Measurements from ENCODE around the gene CBLC. TPM values are rescaled to one million over a fixed set of nuclear protein-coding genes. Genes with fewer than 3 reads are reported as not detected.

Gene CBLC
- total and polyA plus RNA-seq, 2 of the 4 experiments (the other 2 are of a cell fraction): not detected

GRCh38 chr19:44817725-44818465 lies 40.2 kb downstream of the CBLC start:
- intact Hi-C loops (cut with micrococcal nuclease) (no loop called here), dilution Hi-C loops (cut with HindIII; ENCODE audit: low sequenced_read_pairs, unreplicated experiment) (no loop called here), in situ Hi-C loops (cut with MboI; ENCODE audit: low sequenced_read_pairs) (no loop called here)
- H3K23ac ChIP-seq (ENCODE audit: low read depth, low read length): no peak overlapping the region
- H4K5ac ChIP-seq (ENCODE audit: low read depth, low read length): no peak overlapping the region
- no peaks in the 10 kb centered on the region for H3K79me1 ChIP-seq (ENCODE audit: low read depth in 1 of 2, low read length in 2 of 2)
- H2AK5ac ChIP-seq (ENCODE audit: low read depth, low read length): no peak overlapping the region
- no peaks in the 10 kb centered on the region for H3K4me1 ChIP-seq (ENCODE audit: control insufficient read depth, insufficient read depth, low read length)
- no peak overlapping the region for H4K8ac ChIP-seq (ENCODE audit: low read depth in 2 of 2, low read length in 2 of 2)
- no peaks in the 10 kb centered on the region for H3K9me3 ChIP-seq (ENCODE audit: control insufficient read depth, insufficient read depth, low read length)
- POLR2A ChIA-PET (ENCODE audit: unreplicated experiment): no interaction called here
- no peak overlapping the region for H3K9ac ChIP-seq (ENCODE audit: low read depth, low read length)
- H3K9me1 ChIP-seq (ENCODE audit: insufficient read depth, low read length): no peaks in the 10 kb centered on the region
- no CpG with 5 or more reads among the region's 8 CpGs for WGBS, 2 experiments (ENCODE audit: extremely low coverage in 2 of 2, insufficient read length in 1 of 2)
- H2AK9ac ChIP-seq (replicated peaks; ENCODE audit: low read depth, low read length, poor library complexity): no peak overlapping the region
- H3K27me3 ChIP-seq (ENCODE audit: control insufficient read depth, insufficient read depth, low read length): no peaks in the 10 kb centered on the region
- no peak overlapping the region for H2AFZ ChIP-seq (replicated peaks; ENCODE audit: low read length, poor library complexity)
- ATAC-seq (ENCODE audit: low read depth) (no peak), DNase-seq (no peak)
- CTCF ChIA-PET: no interaction called here
- no TSS peak for BruUV-seq (replicated peaks)
- no peak overlapping the region for H3K4me2 ChIP-seq (ENCODE audit: low read depth, low read length)
- H2BK120ac ChIP-seq (ENCODE audit: low read depth, low read length): no peak overlapping the region
- no peaks in the 10 kb centered on the region for H4K20me1 ChIP-seq (ENCODE audit: insufficient read depth, low read length)
- no peak overlapping the region for H3K27ac ChIP-seq (ENCODE audit: insufficient read depth, low read length)
- H3K14ac ChIP-seq (replicated peaks; ENCODE audit: low read depth, low read length): no peak overlapping the region
- H3K36me3 ChIP-seq (ENCODE audit: control insufficient read depth, insufficient read depth, low read length): peaks cover 20% of the 10 kb centered on the region
- H3K4ac ChIP-seq (ENCODE audit: low read depth, low read length): no peak overlapping the region
- H3K4me3 ChIP-seq (ENCODE audit: insufficient read depth, low read depth, low read length): no peak overlapping the region
- TF ChIP-seq MAZ (IDR thresholded peaks at IDR 0.05; ENCODE audit: borderline replicate concordance, low read depth, low read length) (no peak), POLR2A (IDR thresholded peaks at IDR 0.05; ENCODE audit: low read depth, low read length) (no peak), MAFK (IDR thresholded peaks at IDR 0.05; ENCODE audit: low read depth, low read length) (no peak), RFX5 (IDR thresholded peaks at IDR 0.05; ENCODE audit: low read depth, low read length) (no peak), NFE2L2 (IDR thresholded peaks at IDR 0.05; ENCODE audit: low read depth, low read length) (no peak), FOS (IDR thresholded peaks at IDR 0.05; ENCODE audit: low read depth, low read length) (no peak), CHD1 (IDR thresholded peaks at IDR 0.05; ENCODE audit: low read depth, low read length) (no peak), SMC3 (IDR thresholded peaks at IDR 0.05; ENCODE audit: low read depth, low read length) (no peak), ELK1 (IDR thresholded peaks at IDR 0.05; ENCODE audit: borderline replicate concordance, low read depth, low read length) (no peak)
- no peak overlapping the region for H2BK15ac ChIP-seq (ENCODE audit: low read depth, low read length)
- H2BK20ac ChIP-seq (ENCODE audit: low read depth, low read length): no peak overlapping the region
- H3K56ac ChIP-seq (ENCODE audit: extremely low read depth, insufficient read depth, low read length): no peak overlapping the region
- H3K18ac ChIP-seq (ENCODE audit: low read depth, low read length): no peak overlapping the region
- H2BK5ac ChIP-seq (ENCODE audit: low read depth, low read length, poor library complexity, severe bottlenecking): no peak overlapping the region
- no peak overlapping the region for H4K91ac ChIP-seq (ENCODE audit: insufficient read depth, low read depth, low read length)

Measured in IMR-90 (cell line).